NB4 (cell line): ENCODE measurements around the gene TMEM220.

ENCODE experiments used
- CTCF ChIP-seq: IDR thresholded peaks from one replicate; pipeline ENCODE4 v1.5.1; 2012; ENCODE audit warnings: low read depth, low read length
- MYC ChIP-seq: IDR thresholded peaks from 2 replicates; pipeline ENCODE4 v1.6.1; 2011; ENCODE audit warnings: low read depth, low read length
- POLR2A ChIP-seq: IDR thresholded peaks from 2 replicates; pipeline ENCODE4 v1.6.1; 2011; ENCODE audit warnings: mild to moderate bottlenecking; ENCODE audit not compliant: insufficient read length; ENCODE audit errors: extremely low read depth
- TF ChIP-seq, protein P1 (sequence below): IDR thresholded peaks from 2 replicates; pipeline ENCODE4 v1.6.1; 2011; ENCODE audit warnings: low read depth, low read length

- TF ChIP-seq CTCF = no peak
- no peak for TF ChIP-seq POLR2A
- no peak for TF ChIP-seq MYC
- TF ChIP-seq, protein P1, sequence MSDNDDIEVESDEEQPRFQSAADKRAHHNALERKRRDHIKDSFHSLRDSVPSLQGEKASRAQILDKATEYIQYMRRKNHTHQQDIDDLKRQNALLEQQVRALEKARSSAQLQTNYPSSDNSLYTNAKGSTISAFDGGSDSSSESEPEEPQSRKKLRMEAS = no peak
These were observed 15.4 kb upstream of the TMEM220 start for GRCh38 chr17:10745231-10745630.
